ENCODE results near the gene TSHZ2.

Gene TSHZ2

DNA sequence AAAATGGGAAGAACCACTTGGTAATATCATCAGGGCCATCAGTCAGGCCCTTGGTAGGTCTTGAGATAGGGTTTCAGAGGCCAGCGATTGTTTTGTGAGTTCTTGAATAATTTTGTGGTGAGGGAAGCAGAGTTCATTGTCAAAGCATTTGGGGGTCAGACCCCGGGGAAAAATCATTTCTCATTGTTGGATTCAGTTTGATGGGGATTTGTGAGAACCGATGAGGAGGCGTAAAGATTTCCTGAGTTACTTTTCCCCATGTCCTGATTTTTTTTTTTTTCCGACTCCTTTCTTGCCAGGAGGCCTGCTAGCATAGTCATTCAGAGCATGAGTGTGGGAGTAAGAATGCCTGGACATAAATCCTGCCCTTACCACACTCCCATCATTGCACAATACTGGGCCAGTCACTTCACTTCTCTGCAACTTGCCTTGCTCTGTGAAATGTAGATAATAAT, 60.3 kb downstream of the TSHZ2 start:
- no peak for DNase-seq

DNA sequence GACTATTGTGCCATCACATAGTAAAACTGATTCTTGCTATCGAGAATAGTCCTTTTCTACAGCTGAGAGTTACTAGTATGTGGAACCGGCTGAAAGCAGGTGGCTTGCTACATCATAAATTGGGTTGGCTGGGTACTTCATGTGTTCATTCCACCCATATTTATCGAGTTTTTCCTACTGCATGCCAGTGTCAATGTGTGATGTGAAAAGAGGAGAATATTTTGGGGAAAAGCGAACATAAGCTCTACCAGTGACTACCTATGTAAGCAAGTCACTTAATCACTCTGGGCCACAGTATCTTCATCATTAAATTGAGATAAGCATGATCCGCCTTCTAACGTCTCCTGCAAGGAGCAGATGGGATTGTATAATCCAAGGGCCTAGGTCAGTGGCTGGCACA, 61.0 kb downstream of the TSHZ2 start:
- no peak for DNase-seq

DNA sequence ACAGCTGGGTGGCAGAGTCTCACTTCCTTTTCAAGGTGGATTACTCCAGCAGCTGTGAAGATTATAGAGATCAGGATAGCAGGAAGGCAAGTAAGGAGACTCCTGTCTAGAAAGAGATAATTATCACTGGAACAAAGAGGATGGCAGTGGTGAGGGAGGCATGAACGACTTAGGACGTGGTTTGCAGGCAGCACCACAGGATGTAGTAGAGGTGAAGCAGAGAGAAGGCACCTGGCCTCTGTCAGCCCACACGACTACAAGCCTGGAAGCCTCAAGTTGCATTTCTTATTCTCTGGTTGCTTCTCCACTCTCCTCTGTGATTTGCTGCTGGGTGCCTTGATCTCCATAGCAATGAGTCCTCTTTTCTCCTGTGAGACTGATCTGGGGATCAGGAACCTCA, 62.7 kb downstream of the TSHZ2 start:
- no peak for DNase-seq

DNA sequence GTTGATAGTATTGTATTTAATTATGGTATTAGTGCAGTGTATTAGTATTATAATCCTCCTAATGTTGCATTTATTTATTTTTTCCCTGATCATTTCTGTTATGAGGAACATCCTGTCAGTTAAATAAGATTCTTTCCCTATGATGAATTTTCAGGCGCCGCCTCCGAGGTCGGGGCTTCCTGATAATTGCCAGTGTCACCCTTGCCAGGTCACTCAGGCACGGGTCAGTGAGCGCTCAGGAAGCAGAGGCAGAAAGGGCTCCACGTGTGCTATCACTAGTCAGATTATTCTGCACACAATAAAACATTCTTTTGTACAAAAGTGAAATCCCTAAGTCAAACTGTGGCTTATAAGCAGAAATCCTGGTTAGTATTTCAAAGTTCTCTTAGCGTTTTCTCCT, 64.8 kb downstream of the TSHZ2 start:
- DNase-seq = no peak

DNA sequence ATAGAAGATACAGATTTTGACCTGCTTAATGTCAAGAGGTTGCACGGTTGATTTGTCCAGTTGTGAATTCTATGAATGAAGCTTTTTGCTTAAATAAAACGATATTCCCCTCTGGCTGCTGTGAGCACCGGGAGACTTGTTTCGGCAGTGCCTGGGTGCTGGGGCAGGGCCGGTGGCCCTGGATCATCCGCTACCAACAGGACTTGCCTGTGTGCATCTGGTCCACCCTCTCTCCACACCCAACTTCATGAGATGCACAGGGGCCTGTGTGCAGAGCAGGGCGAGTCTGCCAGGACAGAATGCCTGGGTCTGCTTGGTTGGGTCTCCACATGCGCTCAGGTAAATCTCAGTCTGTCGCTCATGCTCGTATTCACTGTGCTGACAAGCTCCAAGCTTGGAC, 65.5 kb downstream of the TSHZ2 start:
- no peak for DNase-seq

DNA sequence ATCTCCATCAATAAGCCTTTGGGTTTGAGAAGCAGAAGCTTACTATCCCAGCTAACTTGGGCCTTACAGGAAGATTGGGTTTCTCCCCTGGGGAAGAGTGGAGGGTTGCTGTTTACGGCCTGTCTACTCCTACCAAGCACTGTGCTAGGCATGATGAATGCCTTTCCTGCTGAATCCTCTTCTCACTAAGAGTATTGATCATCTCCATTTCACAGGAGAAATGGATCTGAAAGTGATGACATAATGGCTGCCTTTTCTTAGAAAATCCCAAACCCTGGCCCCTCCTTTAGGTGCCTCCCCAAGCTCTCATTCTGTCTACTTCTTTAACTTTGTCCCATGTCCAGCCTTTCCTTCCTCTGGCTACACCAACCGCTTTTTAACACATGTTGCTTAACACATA, 66.1 kb downstream of the TSHZ2 start:
- DNase-seq = no peak

DNA sequence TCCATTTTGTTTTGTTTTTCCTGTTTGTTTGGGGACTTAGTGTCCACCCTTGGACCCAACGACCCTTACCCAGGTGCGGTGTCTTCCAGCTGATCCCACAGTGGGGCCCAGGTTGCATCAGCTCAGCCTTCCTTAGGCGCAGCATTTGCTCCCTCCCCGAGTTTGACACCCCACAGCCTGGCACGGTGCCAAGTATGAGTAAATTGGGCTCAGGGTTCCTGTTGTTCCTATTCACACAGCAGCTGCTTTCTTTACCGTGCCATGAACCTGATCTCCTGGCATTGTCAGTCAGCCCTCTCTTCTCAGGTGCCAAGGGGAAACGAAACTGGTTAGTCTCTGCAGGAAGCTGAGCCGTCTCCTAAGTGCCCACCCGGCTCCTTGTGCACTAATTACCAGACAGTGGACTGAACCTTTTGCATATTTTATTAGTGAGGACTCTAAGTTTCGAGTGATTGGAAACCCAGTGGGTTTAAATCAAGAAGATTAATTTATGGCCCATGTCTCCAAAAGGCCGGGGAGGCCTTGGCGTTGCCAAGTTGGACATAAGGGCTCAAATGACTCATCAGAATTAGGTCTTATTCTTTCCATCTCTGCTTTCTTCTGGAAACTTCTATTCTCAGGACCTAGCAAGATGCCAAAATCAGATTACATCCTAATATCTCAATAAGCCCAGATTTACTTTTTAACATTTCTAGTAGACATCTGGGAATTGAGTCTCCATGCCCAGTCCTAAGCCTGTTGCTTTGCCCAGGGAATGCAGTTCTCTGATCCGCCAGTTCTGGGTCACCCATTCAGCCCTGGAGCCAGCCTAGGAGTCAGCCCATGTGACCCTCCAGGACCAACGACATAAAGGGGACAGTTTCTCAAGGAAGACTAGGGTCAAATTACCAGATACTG, 68.8 kb downstream of the TSHZ2 start:
- DNase-seq = no peak

DNA sequence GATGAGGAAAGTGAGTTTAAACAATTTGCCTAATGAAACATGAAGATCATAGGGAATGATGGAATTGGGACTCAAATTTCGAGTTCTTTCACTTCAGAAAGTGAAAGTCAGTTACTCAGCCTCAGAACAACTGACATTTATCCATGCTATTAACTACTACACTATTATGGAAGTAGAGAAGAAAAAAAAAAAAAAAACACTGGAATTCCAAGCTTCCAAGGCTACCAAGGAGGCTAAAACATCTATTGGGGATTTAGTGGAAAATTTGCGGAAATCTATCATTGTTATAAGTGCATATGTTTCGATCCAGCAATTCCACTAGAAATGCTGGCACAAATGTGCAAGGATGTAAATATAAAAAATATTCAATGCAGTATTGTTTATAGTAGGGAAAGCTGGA, 70.4 kb downstream of the TSHZ2 start:
- DNase-seq = no peak

DNA sequence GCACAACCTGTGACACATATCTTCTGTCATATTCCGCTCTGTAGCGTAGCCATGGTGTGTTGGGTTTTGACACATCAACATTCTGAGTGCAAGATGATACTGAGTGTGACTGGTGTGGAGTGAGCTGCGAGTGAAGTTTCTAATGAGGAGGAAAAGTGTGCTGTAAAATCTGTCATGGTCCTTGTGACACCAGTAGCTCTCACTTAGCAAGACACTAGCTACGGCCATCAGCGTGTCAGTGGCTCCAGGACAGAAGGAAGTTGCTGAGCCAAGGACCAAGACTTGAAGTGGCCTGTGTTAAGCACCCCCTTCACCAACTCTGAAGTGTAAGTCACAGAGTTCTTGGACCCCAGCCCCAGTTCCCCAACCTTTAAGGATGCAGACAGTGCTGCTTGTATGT, 72.1 kb downstream of the TSHZ2 start:
- DNase-seq = no peak

DNA sequence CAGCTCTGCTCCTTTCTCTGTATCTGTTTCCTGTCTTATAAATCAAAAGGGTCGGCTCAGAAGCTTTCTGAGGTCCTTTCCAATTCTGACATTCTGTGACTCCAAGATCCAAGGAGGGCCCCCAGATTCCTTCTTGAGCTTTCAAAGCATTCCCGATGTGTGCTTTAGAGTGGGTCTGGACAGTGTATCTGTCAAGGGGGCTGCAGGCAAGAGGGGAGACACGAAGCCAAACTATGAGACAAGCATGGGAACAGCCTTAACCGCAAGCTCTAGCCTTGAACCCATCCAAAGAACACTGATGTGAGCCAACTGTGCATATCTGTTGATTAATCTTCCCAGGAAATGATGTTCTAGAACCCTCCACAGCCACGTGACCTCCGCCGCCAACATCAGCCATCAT, 73.8 kb downstream of the TSHZ2 start:
- no peak for DNase-seq

DNA sequence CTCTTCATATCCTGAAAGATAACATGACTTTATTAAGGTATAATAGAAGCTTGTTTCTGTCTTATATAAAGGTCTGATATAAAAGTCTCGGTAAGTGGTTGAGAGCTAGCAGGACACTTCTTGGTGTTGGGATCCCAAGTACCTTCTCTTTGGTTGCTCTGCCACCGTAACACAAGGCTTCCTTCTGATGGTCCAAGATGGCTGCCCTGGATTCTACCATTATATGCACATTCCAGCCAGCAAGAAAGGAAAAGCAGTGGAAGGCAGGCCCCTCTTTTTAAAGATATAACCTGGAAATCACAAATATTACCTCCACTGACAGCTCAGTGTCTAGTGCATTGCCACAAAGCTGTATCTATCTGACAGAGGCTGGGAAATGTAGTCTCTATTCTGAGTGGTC, 75.0 kb downstream of the TSHZ2 start:
- DNase-seq = no peak

DNA sequence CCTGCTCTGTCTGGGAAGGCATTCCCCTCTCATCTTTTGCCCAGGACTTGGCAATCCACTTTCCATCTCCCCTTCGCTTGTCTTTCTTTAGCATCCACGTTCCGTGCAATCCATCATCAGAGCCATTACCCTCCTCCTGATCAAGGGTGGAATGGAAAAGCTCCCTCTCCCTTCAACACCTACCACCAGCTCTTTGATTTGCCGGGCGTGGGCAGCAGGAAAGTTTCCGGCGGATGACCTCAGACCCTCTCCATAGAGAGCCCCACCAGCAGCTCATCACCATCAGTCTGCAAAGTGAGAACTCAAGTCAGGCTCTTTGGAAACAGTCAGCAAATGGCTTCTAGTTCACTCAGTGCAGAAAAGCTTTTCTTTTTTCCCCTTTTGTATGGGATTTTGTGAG, 76.2 kb downstream of the TSHZ2 start:
- no peak for DNase-seq

DNA sequence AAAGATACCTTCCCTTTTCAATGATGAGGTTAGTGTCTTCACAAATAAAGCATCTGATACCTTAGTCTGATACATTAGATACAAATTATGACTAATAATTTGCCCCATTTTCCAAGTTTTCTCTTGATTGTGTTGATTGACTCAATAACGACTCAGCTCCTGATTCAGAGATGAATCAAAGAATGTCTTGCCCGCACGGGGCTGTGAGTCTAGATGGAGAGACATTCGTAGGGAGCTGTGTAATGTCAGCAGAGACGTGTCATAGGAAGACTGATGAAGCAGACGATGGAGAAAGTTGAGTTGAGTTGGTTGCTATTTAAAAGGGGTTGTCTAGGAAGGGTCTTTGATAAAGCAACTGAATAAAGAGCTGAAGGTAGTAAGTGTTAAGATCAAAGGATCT, 78.2 kb downstream of the TSHZ2 start:
- no peak for DNase-seq

DNA sequence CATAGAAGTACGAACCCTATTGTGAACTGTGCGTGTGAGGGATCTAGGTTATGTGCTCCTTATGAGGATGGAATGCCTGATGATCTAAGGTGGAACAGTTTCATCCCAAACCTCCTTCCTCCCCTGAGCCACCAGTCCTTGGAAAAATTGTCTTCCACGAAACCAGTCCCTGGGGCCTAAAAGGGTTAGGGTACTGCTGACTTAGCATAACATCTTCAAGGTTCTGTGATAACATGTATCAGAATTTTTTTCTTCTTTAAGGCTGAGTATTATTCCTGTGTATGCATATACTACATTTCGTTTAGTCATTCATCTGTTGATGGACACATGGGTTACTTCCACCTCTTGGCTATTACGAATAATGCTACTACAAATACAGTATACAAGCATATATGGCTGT, 80.2 kb downstream of the TSHZ2 start:
- DNase-seq = no peak

DNA sequence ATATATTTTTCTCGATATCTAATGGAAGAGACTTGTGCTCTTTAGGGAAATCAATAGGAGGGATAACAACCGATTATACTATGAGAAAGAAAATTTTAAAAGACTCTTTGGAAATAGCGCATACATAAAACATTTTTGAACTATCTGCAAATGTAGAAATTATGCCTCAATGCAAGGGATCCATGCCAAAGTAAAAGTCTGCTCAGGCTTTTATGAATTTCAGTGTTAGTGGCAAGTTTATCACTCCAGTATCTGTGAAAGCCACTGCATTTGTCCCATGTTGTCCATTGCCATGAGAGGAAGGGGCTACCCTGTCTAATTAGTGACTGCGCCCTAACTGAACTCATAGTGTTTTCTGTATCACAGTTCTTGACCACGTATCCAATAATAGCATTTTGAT, 81.4 kb downstream of the TSHZ2 start:
- DNase-seq = no peak

DNA sequence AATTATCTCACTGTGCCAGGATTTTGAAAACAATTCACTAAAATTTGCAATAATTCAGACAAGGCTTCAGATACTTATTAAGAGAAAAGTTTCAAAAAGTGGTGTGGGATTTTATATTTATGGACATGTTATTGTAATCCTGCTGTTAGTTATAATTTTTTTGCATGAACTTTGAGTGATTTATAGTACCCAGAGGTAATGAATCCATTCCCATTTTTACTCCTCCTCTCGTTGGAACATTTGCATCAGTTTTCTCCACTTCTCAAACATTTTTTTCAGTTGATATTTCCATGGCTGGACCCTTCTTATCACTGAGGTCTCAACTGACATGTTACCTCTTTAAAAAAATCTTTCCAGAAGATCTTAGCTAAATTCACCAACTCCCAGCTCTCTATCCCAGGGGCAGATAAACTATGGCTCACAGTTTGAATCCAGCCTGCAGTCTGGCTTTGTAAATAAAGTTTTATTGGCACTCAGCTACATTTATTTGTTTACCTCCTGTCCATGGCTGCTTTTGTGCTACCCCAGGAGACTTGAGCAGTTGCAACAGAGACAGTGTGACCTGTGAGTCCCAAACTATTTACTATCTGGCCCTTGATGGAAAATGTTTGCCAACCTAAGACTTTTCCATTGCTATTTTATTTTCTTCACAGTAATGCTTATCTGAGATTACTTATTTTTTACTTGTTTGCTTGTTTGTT, 83.4 kb downstream of the TSHZ2 start:
- DNase-seq = no peak

DNA sequence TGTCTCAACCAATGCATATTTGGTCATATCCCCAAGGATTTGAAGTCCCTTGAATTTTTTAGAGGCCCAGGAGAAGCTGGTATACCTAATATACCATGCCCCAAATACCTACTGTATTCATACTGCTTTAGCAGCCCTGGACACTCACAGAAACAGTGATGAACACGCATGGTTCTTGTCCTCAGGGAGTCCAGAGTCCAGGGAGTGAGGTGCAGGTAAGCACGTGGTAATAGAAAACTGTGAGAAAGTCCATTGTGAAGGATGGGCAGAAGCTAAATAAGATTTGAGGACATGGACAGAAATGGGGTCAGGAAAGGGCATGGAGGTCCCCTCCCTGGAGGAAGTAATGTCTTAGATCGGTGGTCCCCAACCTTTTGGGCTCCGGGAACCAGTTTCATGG, 85.4 kb downstream of the TSHZ2 start:
- no peak for DNase-seq

DNA sequence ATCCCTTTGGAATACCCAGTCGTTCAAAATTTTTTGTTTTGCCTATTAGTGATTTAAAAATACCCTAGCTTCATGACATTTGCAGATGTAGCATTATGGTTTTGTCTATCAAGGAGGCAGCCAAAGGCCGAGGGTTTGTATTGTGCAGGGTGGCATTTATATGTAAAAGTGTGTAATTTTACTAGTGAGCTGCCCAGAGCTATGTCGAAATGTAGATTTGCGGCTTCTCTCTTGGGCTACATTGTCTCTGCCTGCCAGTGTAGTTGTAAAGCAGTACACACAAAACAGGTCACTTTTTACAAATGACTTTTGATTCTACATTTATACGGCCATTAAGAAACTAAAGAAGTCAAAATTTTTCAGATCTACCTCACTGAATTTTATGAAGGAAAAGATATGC, 87.7 kb downstream of the TSHZ2 start:
- no peak for DNase-seq

DNA sequence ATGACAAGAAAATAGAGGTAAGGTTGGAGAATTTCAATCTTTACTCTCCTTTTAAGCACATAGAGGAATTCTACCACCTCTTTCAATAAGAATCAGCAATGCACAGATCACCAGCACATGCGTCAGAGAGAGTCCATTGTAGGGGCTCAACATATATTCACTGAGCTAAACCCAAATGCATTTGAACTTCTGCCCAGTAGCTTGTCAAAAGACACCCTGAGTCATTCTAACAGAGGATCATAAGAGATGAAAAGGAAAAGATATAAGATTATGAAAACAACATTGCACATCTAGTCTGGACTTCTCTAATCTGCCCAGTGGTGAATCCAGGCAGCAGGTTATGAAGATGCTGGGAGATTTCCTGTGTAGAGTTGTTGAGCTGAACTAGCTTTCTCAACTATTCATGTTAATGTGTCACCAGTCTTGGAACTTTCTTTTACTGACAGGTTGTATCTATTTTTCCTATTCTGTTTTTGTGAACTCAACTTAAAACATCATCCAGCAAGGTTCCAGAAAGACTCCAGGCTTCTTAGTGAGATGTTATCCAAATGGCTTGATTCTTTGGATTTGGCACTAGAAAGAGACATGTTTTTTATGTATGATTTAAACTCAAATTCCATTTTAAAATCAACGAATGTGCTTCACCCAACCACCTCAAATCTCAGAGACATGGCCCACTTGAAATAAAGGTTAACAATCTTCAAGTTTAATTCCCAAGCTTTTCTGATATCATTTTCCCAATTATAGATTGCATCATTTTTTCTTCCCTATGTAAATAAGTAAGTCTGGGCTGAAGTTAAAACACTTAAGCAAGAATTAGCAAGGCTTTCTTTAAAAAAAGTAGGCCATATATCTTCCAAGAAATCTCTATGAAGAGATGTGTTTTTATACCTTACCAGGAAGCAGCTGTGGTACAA, 89.3 kb downstream of the TSHZ2 start:
- DNase-seq = no peak

DNA sequence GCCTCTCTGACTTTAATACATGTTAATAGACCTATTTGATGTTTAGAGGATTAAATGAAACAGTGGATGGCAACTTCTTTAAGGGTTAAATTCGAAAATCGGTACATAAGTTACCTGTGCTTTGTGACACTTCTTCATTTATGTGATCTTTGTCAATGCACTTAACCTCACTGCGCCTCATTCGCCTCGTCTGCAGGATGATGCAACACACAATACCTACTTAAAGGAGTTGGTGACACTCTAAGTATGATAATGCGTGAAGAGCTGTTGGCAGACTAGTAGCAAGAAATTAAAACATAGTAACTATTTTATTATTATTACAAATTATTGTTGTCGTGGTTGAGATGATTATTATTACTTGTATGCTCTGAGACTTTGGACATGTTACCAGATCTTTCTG, 92.8 kb downstream of the TSHZ2 start:
- DNase-seq = no peak

DNA sequence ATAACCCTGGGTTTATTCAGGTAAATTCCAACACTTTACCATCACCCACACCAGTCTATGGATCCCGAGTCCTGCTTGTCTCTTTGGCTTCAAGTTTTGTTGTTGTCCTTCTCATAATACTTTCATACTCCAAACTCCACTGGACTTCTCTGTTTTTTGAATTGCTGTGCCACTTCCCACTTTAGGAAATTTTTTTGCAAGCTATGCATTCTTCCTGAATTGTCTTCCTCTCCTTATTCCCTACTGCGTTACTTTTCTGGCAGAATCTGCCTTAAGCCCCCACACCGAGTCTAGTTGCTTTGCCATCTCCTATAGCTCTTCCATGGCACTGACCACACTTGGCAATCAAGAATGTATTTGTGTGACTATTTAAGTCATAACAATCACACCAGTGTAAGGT, 96.1 kb downstream of the TSHZ2 start:
- DNase-seq = no peak

DNA sequence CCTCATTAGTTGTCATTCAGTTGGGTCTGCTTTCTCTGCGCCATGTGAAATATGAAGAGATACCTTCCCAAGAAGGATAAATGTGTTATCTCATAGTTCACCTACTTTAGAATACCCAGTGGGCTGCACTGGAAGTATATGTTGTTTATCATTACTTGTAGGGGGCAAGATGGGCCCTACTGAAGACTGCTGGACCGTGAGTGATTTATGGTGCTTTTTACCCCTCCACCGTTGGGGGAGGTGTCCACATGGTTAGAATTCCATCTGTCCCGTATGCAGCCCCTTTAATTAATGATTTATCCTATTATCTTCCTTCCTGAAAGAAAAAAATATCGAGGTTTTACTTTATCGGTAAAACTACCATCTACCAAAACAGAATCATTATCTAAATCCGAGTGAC, 97.0 kb downstream of the TSHZ2 start:
- DNase-seq = no peak

DNA sequence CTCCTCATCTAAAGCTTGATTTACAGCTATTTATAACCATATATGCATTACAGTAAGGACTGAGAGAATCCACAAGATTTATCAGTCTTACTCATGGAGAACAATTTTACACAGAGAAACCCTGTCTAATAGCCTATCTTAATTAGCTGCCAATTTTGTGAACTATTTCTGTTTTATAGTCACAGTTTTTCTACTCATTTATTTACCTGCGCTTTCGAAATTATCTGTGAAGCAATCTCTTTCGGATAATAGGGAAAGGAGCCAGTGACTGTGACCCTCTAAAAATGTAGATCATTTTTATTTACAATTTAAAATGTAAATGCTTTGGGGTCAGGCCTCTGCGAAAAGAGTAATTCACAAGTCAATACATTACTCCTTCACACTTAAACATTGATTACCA, 98.1 kb downstream of the TSHZ2 start:
- no peak for DNase-seq

All from stimulated activated CD8-positive, alpha-beta memory T cell treated with anti-CD3 and anti-CD28 coated beads, Interleukin-4, amount 100 ng/mL, for 48 hours (primary cell).